ENCODE results near the gene RPS6KA2.

DNA sequence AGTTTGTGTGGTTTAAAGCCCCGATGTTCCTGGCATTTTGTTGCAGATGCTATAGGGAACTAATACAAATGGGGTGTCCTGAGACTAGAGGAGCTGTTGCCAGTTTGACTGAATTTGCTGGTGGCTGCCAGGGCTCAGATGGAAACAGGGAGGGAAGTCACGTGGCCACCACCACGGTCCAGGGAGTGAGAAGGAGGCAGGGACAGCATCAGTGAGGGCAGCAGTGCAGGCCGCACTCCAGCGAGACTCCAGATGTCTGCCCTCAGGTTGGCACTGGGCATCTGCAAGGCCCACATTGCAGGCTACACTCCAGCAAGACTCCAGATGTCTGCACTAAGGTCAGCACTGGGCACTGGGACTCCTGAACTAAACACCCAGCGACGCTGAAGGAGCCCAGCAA lies 126.8 kb downstream of the RPS6KA2 start:
- TF ChIP-seq EZH2 (IDR thresholded peaks at IDR 0.05) (no peak), POLR2AphosphoS5 (IDR thresholded peaks at IDR 0.05; ENCODE audit: borderline replicate concordance, low read depth, low read length) (no peak)

Measured in SK-N-MC (cell line).